Neuronal stem cell (in vitro differentiated cells): ENCODE data around the gene PARD3.
A peak's percentile ranks its signal among the peaks of the same experiment; 100 is the strongest.

Experiments used
- DNase-seq: peaks from one replicate; pipeline ENCODE4 v3.0.0-alpha.2; 2013; ENCODE audit warnings: low spot score
- H2AFZ ChIP-seq: one replicate; pipeline ENCODE4 v1.6.1; 2013; ENCODE audit warnings: mild to moderate bottlenecking, low read length, inconsistent platforms
- H2AK5ac ChIP-seq: 2 replicates; pipeline ENCODE4 v1.6.1; 2013; ENCODE audit warnings: low read depth, mild to moderate bottlenecking, inconsistent platforms, low read length, moderate library complexity, mixed read lengths
- H2BK120ac ChIP-seq: 2 replicates; pipeline ENCODE4 v1.6.1; 2013; ENCODE audit warnings: low read depth, mild to moderate bottlenecking, inconsistent platforms, low read length, moderate library complexity, mixed read lengths
- H2BK12ac ChIP-seq: one replicate; pipeline ENCODE4 v1.6.1; 2013; ENCODE audit warnings: low read length, inconsistent platforms
- H2BK15ac ChIP-seq: 2 replicates; pipeline ENCODE4 v1.6.1; 2013; ENCODE audit warnings: mild to moderate bottlenecking, low read length, inconsistent platforms, mixed read lengths
- H2BK5ac ChIP-seq: one replicate; pipeline ENCODE4 v1.6.1; 2013; ENCODE audit warnings: inconsistent platforms, mild to moderate bottlenecking, low read length, moderate library complexity
- H3K14ac ChIP-seq: one replicate; pipeline ENCODE4 v1.6.1; 2013; ENCODE audit warnings: low read length, inconsistent platforms
- H3K18ac ChIP-seq: 2 replicates; pipeline ENCODE4 v1.6.1; 2013; ENCODE audit warnings: low read length, inconsistent platforms
- H3K23ac ChIP-seq: 2 replicates; pipeline ENCODE4 v1.6.1; 2013; ENCODE audit warnings: low read depth, mild to moderate bottlenecking, mixed read lengths, low read length, inconsistent platforms; ENCODE audit not compliant: poor library complexity
- H3K27ac ChIP-seq: replicated peaks from 3 replicates; pipeline ENCODE4 v1.5.1; 2013; ENCODE audit warnings: low read length, inconsistent platforms
- H3K27me3 ChIP-seq, 3 experiments: 2 replicates each; pipeline ENCODE4 v1.6.1; 2013; ENCODE audit warnings: low read length in 3 of 3, mild to moderate bottlenecking in 2 of 3, inconsistent platforms in 1 of 3, low read depth in 1 of 3, mixed read lengths in 1 of 3, moderate library complexity in 1 of 3; ENCODE audit not compliant: control insufficient read depth in 3 of 3, insufficient read depth in 3 of 3
- H3K36me3 ChIP-seq, 2 donors: replicated peaks in 1 of 2; 2 replicates each; pipeline ENCODE4 v1.6.1; 2013; ENCODE audit warnings: low read length in 2 of 2; ENCODE audit not compliant: control insufficient read depth in 2 of 2, insufficient read depth in 2 of 2
- H3K4ac ChIP-seq: 2 replicates; pipeline ENCODE4 v1.6.1; 2013; ENCODE audit warnings: inconsistent platforms, mild to moderate bottlenecking, low read length, moderate library complexity
- H3K4me1 ChIP-seq, 2 donors: 1 replicate in 1 of 2; 2 replicates in 1 of 2; pipeline ENCODE4 v1.6.1; 2013; ENCODE audit warnings: low read length in 2 of 2, low read depth in 1 of 2; ENCODE audit not compliant: control insufficient read depth in 2 of 2, insufficient read depth in 1 of 2
- H3K4me2 ChIP-seq: one replicate; pipeline ENCODE4 v1.6.1; 2013; ENCODE audit warnings: mild to moderate bottlenecking, low read length, inconsistent platforms; ENCODE audit not compliant: insufficient read depth, poor library complexity, severe bottlenecking
- H3K4me3 ChIP-seq, 2 donors: 2 replicates each; pipeline ENCODE4 v1.5.1; 2013; ENCODE audit warnings: low read length in 2 of 2, mild to moderate bottlenecking in 2 of 2, inconsistent platforms in 1 of 2, moderate library complexity in 1 of 2
- H3K79me1 ChIP-seq: one replicate; pipeline ENCODE4 v1.6.1; 2013; ENCODE audit warnings: low read depth, mild to moderate bottlenecking, inconsistent platforms, low read length, moderate library complexity
- H3K9ac ChIP-seq: one replicate; pipeline ENCODE4 v1.6.1; 2013; ENCODE audit warnings: mild to moderate bottlenecking, low read depth, low read length, inconsistent platforms; ENCODE audit not compliant: poor library complexity
- H3K9me3 ChIP-seq, 2 donors: replicated peaks in 1 of 2; 2 replicates each; pipeline versions ENCODE3 to v1.6.1; 2013; ENCODE audit warnings: low read length in 2 of 2, mild to moderate bottlenecking in 2 of 2, inconsistent platforms in 1 of 2, low read depth in 1 of 2, mixed read lengths in 1 of 2, moderate library complexity in 1 of 2; ENCODE audit not compliant: control insufficient read depth in 2 of 2, insufficient read depth in 1 of 2
- H4K8ac ChIP-seq: one replicate; pipeline ENCODE4 v1.6.1; 2013; ENCODE audit warnings: low read depth, mild to moderate bottlenecking, inconsistent platforms, low read length, moderate library complexity
- H4K91ac ChIP-seq: one replicate; pipeline ENCODE4 v1.6.1; 2013; ENCODE audit warnings: low read length, low read depth, mild to moderate bottlenecking, inconsistent platforms; ENCODE audit not compliant: poor library complexity
- WGBS, 2 donors: extraction: QIAGEN DNeasy Blood & Tissue Kit; methylation state at CpG; one replicate each; pipeline ENCODE4 v1.1.7; 2013; ENCODE audit warnings: missing lambda C conversion rate in 2 of 2, mixed read lengths in 1 of 2; ENCODE audit not compliant: insufficient read length in 2 of 2, insufficient replicate concordance in 1 of 2; ENCODE audit errors: extremely low coverage in 2 of 2; 5-methylcytosine and 5-hydroxymethylcytosine counted together

PARD3 gene

DNA sequence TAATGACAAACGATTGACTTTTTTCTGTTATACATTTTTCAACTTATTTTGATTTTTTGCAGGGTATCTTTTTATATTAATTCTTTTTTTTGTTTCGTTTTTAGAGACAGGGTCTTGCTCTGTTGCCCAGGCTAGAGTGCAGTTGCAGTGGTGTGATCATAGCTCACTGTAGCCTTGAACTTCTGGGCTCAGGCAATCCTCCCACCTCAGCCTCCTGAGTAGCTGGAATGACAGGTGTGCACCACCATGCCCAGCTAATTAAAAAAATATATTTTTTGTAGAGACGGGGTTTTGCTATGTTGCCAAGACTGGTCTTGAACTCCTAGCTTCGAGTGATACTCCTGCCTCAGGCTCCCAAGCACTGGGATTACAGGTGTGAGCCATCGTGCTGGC lies 601.3 kb downstream of the PARD3 start:
- H3K27ac ChIP-seq: no peak overlapping the region

GRCh38 chr10:34213193-34213804 lies 601.8 kb downstream of the PARD3 start:
- no peak for DNase-seq
- Histone ChIP-seq H3K4ac (no peak overlapping the region), H4K91ac (no peak overlapping the region), H3K4me3 (no peak overlapping the region), H3K4me2 (no peak overlapping the region), H3K79me1 (no peaks in the 10 kb centered on the region), H2BK15ac (no peak overlapping the region), H3K9me3 (no peaks in the 10 kb centered on the region), H4K8ac (no peak overlapping the region), H2BK5ac (no peak overlapping the region), H3K4me1 (peaks cover 0 to 4% of the 10 kb centered on the region in 2 donors), H2AFZ (no peak overlapping the region), H3K36me3 (no peaks in the 10 kb centered on the region), H3K14ac (no peak overlapping the region), H3K27ac (no peak overlapping the region), H3K9ac (no peak overlapping the region), H2BK120ac (no peak overlapping the region), H2BK12ac (no peak overlapping the region), H2AK5ac (no peak overlapping the region), H3K18ac (no peak overlapping the region), H3K23ac (no peak overlapping the region), H3K27me3 (no peaks in the 10 kb centered on the region)
- WGBS, 2 donors: no CpG with 5 or more reads among the region's 6 CpGs

More for the DNA sequence above, 601.3 kb downstream of the PARD3 start:
- Histone ChIP-seq H3K4me3 (no peak overlapping the region), H2BK5ac (no peak overlapping the region), H4K8ac (no peak overlapping the region), H3K9me3 (no peaks in the 10 kb centered on the region), H2AFZ (no peak overlapping the region), H3K23ac (no peak overlapping the region), H3K4me2 (no peak overlapping the region), H2BK15ac (no peak overlapping the region), H3K79me1 (no peaks in the 10 kb centered on the region), H2BK12ac (no peak overlapping the region), H3K27me3 (no peaks in the 10 kb centered on the region), H3K9ac (no peak overlapping the region), H3K14ac (no peak overlapping the region), H3K4ac (no peak overlapping the region), H4K91ac (no peak overlapping the region), H3K18ac (no peak overlapping the region), H2AK5ac (no peak overlapping the region), H3K36me3 (no peaks in the 10 kb centered on the region), H3K4me1 (peaks cover 0 to 2% of the 10 kb centered on the region in 2 donors), H2BK120ac (no peak overlapping the region)
- DNase-seq: no peak
- WGBS, 2 donors: no CpG with 5 or more reads among the region's 5 CpGs

DNA sequence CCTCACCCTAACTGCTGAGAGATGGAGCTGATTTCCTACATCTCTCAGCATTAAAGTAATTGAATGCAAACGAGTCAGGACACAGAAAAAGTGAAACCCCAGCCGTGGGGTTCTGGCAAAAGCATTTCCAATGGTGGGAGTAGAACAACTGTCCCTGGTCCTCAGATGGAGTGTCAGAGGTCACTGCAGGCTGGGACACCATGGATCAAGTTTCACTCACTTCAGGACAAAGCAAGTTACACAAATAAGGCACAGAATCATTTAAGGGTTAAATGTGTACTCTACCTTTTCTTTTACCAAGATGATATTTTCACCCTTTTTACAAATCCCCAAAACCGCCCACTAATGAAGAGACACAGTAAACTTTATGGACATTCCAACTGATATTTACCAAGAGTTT lies 607.8 kb downstream of the PARD3 start:
- Histone ChIP-seq H2BK12ac (no peak overlapping the region), H3K4ac (no peak overlapping the region), H2BK120ac (no peak overlapping the region), H2AK5ac (no peak overlapping the region), H3K27me3 (no peaks in the 10 kb centered on the region), H2AFZ (peak overlapping the region; percentile 7), H3K27ac (peak overlapping the region; percentile 53), H3K9ac (no peak overlapping the region), H2BK5ac (no peak overlapping the region), H4K8ac (no peak overlapping the region), H3K23ac (no peak overlapping the region), H3K4me3 (no peak overlapping the region), H3K14ac (no peak overlapping the region), H3K79me1 (no peaks in the 10 kb centered on the region), H3K4me2 (no peak overlapping the region), H3K9me3 (peaks cover 2 to 13% of the 10 kb centered on the region in 2 donors), H3K18ac (no peak overlapping the region), H4K91ac (no peak overlapping the region), H3K4me1 (peaks cover 15 to 16% of the 10 kb centered on the region in 2 donors), H2BK15ac (no peak overlapping the region), H3K36me3 (no peaks in the 10 kb centered on the region)
- peak; percentile 27 for DNase-seq
- no CpG with 5 or more reads among the region's 3 CpGs for WGBS, 2 donors

- Histone ChIP-seq H3K4me3 (no peak overlapping the region), H4K8ac (no peak overlapping the region), H4K91ac (no peak overlapping the region), H3K27me3 (no peaks in the 10 kb centered on the region), H2BK12ac (peak overlapping the region; percentile 26), H2BK5ac (no peak overlapping the region), H3K4me1 (peaks cover 15 to 16% of the 10 kb centered on the region in 2 donors), H3K36me3 (no peaks in the 10 kb centered on the region), H3K4me2 (no peak overlapping the region), H3K14ac (no peak overlapping the region), H2AFZ (no peak overlapping the region), H2AK5ac (no peak overlapping the region), H3K4ac (no peak overlapping the region), H3K27ac (peak overlapping the region; percentile 53), H2BK120ac (no peak overlapping the region), H3K18ac (peak overlapping the region; percentile 88), H3K9me3 (peaks cover 2 to 13% of the 10 kb centered on the region in 2 donors), H3K9ac (no peak overlapping the region), H2BK15ac (no peak overlapping the region), H3K79me1 (no peaks in the 10 kb centered on the region), H3K23ac (no peak overlapping the region)
- WGBS, 2 donors: no CpG with 5 or more reads among the region's 1 CpG
- no peak for DNase-seq
These were observed 608.2 kb downstream of the PARD3 start for GRCh38 chr10:34206935-34207268.
